Hematopoietic multipotent progenitor cell (in vitro differentiated cells): Measurements from ENCODE around the gene SCRN2. TPM values are rescaled to one million over a fixed set of nuclear protein-coding genes. Genes with fewer than 3 reads are reported as not detected.

Experiments used
- DNase-seq, 3 donors: peaks; one replicate each; pipeline ENCODE4 v3.0.0-alpha.2; 2011 to 2015; ENCODE audit warnings: low read depth in 2 of 3, low spot score in 2 of 3
- total RNA-seq: library from RNA; depleted of rRNA; stranded (reverse); fragments of >200 nt; gene quantifications from one replicate; pipeline ENCODE4 v1.2.3, GENCODE V29; 2012

The SCRN2 gene
- total RNA-seq = 110 TPM

- peak; percentile 74 to 86 (median 85) for DNase-seq
Measured at GRCh38 chr17:47840742-47841487, at the start of gene SCRN2. TSS of gene SCRN2 (minus strand) at chr17:47841273. CDS start at chr17:47840843, 430 bp downstream.

GRCh38 chr17:47889734-47890529, 48.9 kb upstream of the SCRN2 start:
- DNase-seq = peak; percentile 79 to 84 (median 83)

- DNase-seq = no peak
Measured at GRCh38 chr17:47888293-47888692, 47.2 kb upstream of the SCRN2 start.

- no peak for DNase-seq
Measured at GRCh38 chr17:47884905-47885730, 44.0 kb upstream of the SCRN2 start.

DNA sequence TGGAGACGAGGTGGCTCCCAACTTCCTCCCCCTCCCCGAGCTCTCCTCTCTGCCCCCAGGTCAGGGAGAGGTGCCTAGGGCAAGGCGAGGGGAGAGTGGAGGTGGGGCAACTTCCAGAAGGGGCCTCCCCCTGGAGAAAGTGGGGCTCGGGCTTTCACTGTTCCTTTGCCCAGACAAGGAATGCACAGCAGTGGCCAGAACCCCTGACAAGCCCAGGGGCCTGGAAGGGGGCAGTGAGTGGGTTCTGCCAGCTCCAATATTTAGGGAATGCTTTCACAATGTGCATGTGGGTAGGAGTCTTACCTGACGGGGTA, 43.3 kb upstream of the SCRN2 start:
- DNase-seq = no peak

DNA sequence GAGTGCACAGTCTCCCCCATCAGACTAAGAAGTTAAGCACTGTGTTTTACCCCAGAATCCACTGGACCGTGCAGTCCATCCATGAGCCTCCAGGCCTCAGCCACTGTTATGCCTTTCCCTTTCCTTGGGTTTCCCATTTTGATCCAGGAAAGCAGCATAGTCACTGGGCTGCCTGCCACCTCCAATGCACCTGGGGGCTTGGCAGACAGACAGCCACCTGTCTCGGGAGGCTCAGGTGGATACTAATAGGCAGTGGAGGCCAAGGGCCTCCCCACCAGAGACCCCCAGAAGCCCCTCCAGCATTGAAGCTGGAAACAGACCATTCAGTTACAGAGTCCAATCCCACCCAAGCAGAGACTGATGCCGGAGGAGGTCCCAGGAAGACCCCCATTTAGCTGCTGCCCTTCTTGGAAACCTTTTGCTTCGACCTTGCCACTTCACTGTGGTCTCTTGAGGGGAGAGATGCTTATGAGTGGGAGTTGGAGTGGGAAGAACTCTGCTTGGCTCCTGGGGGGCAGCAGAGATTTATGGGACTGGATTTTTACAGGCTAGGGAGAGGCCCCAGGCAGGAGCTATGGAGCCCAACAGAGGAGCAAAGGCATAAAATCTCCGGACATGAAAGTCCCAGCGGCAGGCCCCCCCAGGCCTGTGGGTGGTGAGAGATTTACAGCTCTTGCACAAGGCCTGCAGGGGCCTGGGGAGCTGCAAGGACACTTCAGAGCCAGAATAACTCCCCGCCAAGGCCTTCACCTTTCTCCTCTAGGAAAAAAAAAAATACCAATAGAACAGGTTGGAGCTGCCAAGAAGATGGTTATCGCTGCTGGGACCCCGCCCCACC, 42.7 kb upstream of the SCRN2 start:
- DNase-seq = no peak

- DNase-seq = no peak
Measured at GRCh38 chr17:47882695-47883588, 41.9 kb upstream of the SCRN2 start.

DNA sequence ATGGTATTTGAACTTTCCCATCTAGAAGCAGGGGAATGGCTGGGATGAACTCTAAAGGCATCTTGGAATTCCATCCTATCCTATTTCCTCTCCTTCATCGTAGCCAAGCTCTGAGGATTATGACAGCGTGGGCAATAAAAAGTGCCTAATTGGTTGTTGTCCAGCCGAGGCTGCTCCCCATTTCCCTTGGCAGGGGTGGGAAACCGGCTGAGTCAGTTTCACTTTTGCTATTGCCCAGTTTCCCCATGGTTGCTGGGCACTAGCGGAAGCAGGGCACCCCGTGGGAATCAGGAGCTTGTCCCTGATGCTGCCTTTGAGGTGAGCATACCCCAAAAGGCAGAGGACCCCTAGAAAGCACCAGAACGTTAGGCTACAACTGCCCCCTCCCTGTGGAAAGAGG, 41.2 kb upstream of the SCRN2 start:
- DNase-seq = peak in 1 of 3 donors; percentile 29

GRCh38 chr17:47879776-47880454, 38.8 kb upstream of the SCRN2 start:
- DNase-seq = no peak

DNA sequence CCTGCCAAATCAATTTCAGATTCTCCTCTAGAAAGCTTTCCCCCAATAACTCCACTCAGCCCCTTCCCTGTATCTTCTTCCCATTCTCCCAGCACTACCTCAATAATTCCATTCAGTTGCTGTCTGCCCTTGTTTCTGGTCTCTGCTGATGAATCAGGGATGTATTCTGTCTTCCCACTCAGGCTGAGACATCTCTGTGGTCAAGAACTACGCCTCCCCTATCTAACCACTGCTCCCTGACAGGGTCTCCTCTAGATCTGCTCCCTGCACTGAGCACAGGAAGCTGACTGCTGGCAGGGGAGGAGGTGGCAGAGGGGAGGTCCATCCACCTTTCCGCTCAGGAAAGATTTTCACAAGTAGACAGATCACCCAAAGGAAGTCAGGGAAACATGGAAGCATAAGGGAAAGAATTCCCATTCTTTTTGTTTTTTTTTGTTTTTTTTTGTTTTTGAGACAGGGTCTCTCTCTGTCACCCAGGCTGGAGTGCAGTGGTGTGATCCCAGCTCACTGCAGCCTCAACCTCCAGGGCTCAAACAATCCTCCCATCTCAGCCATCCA, 38.0 kb upstream of the SCRN2 start:
- no peak for DNase-seq

DNA sequence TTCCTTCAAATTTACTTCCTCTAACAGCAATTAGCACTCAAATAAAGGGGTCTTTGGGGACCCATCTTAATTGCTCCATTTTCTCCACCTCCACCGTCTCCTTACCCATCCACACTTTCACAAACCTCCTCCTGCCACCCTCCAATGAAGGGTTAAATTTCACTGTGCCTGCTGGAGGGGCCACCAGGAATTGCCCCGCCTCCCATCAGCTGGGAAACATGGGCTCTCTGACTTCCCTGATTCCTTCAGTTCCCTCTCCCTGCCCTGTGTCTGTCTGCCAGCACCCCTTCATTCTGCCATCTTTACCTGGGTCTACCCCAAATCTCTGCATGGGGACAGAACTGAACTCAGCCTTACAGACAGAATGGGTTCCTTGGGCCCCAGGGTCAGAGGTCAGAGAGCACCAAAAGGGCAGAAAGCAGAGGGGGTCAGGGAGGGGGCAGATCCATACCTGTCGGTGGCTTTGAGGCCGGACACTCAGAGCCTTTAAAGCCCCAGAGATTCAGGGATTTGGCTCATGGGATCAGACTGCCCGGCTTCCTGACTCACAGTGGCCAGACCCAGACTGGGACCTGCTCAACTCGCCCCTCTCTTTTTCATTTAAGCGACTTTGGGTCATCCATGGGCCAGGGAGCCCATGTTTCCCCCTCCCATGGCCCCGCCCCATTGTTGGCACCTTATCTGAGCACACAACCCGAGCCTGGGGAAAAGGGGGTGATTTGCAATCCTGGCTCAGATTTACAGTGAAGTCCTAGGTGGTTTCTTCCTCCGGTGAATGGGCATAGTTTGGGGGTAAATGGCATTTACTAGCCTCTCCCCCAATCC, 37.3 kb upstream of the SCRN2 start:
- no peak for DNase-seq

GRCh38 chr17:47877368-47878034, 36.4 kb upstream of the SCRN2 start:
- no peak for DNase-seq

DNA sequence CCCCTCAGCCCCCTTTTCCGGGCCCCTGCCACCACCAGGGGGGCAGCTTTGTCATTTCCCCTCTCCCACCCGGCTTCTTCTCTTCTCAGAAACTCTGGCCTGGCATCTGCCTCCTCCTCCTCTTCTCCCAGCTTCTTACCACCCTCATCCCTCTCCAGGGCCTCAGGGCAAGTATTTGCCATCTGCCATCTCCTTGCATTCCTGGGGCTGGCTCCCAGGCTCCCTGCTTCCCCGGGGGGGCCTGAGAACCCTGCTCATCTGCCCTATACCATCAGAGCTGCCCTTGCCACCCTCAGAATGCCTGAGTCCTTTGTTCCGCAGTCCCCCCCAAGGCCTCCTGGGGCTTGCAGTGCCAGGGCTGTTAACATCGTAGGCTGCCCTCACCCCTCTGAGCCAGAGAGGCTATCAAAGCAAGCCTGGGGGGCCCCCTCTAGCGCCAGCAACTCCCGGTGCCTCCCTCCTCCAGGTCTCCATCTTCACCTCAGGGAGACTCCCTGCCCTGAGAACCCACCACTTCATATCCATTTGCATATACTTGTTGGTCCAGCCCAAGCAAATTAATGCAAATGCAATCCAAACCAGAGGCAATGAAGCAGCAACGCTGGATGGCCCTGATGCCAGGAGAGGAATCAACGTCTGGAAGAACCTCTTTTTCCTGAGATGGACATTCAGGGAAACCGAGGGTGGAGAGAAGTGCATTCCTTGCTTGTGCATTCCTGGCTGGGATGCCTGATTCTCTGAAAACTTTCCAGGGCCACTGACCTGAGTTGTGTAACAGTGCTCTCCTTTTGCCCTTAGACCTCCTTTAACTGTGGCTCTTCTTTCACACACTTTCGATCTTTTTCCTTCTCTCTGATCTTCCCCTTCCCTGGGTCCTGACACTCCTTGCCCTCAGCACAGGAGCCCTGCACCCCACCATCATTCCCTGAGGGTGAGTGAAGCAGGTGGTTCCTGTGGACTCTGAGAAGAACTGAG, 34.2 kb upstream of the SCRN2 start:
- DNase-seq = no peak

DNA sequence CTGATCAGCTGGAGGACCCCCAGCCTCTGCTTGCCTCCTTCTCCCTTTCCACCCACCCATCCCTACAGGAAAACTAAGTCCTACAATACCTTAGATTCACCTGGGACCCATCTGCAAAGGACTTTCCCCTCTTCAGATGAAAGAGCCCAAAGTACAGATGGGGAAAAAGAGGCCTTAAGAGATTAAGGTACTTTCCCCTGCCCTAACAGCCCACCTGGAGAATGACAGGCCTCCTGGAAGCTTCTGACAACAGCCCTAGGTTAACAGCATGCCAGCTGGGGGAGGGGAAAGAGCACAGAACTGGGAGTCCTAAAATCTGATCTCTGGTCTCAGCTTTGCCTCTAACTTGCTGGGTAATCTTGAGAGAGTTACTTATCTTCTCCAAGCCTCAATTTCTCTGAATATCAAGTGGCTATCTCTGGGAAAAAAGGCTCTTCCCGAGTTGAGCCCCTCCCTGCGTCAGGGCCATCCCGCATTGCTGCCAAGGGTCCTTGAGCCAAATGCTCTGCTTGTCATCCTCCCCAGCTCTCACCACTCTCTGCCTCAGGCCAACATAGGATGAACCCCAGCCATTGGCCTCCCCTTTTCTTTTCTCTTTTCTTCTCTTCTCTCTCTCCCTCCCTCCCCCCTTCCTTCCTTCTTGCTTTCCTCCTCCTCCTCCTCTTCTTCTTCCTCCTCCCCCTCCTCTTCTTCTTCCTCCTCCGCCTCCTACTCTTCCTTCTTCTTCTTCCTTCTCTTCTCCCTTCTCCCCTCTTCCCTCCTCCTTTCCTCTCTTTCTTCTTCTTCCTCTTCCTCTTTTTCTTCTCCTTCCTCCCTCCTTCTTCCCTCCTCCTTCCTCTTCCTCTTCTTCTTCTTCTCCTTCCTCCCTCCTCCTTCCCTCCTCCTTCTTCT, 32.4 kb upstream of the SCRN2 start:
- no peak for DNase-seq

- no peak for DNase-seq
Measured at GRCh38 chr17:47872651-47873161, 31.6 kb upstream of the SCRN2 start.
